Activated T-cell treated with anti-CD3 and anti-CD28 coated beads, Interleukin-2, amount 50 U/mL, for 4 hours (primary cell): ENCODE data around the gene SLC35B2. TPM values are rescaled to one million over a fixed set of nuclear protein-coding genes. Genes with fewer than 3 reads are reported as not detected.

Source experiments
- total RNA-seq, 3 donors: library from RNA; stranded (reverse); gene quantifications; one replicate each; pipeline ENCODE4 v1.2.1, GENCODE V29; 2021

Gene SLC35B2
- total RNA-seq, 3 donors from 2014 or later, result 35.0 to 42.5 (median 40.8) TPM

Other genes starting within 250 kb of the SLC35B2 start
- gene MRPL14, start 130.1 kb downstream of the SLC35B2 start, total RNA-seq, result 10 to 100 TPM; 51.0 to 87.9 (median 56.6) TPM
- 10 to 100 TPM; 17.4 to 22.6 (median 17.5) TPM for gene TMEM63B, start 130.0 kb downstream of the SLC35B2 start, total RNA-seq
- gene CAPN11, start 98.7 kb downstream of the SLC35B2 start, total RNA-seq, result under 1 TPM in 1 of 3 donors, not detected in 2; 0.68 TPM
- gene MYMX, start 40.6 kb downstream of the SLC35B2 start, total RNA-seq, result not detected
- 100 to 1,000 TPM; 165 to 199 (median 181) TPM for gene SLC29A1, start 33.9 kb downstream of the SLC35B2 start, total RNA-seq
- gene HSP90AB1, start 10.4 kb downstream of the SLC35B2 start, total RNA-seq, result 1,000 to 10,000 TPM; 3,050 to 3,190 (median 3,088) TPM
- gene NFKBIE, start 8.0 kb upstream of the SLC35B2 start, total RNA-seq, result 10 to 100 TPM; 30.0 to 36.4 (median 33.1) TPM
- gene TMEM151B, start 12.9 kb upstream of the SLC35B2 start, total RNA-seq, result under 1 TPM in 2 of 3 donors, not detected in 1; 0.03 to 0.05 TPM
- 10 to 100 TPM; 29.4 to 31.5 (median 29.8) TPM for gene AARS2, start 55.8 kb upstream of the SLC35B2 start, total RNA-seq
- gene SPATS1, start 85.1 kb upstream of the SLC35B2 start, total RNA-seq, result not detected
- 10 to 100 TPM; 23.5 to 24.5 (median 23.9) TPM for gene CDC5L, start 130.2 kb upstream of the SLC35B2 start, total RNA-seq